ENCODE measurements around the gene TMEM240. TPM values are rescaled to one million over a fixed set of nuclear protein-coding genes. Genes with fewer than 3 reads are reported as not detected.
"Not testable (repeated sequence)": the region's sequence is repeated elsewhere in the genome, so short reads cannot be mapped to it uniquely, and the experiment has no call there.

The TMEM240 gene
- total RNA-seq, 2 donors from 2014 or later: 11.1 TPM

GRCh38 chr1:1489231-1489630 is 51.2 kb downstream of the TMEM240 start:
- DNase-seq (ENCODE audit: low spot score): no peak
- ATAC-seq (ENCODE audit: insufficient number of reproducible peaks, low FRiP score, low read depth): no peak
- Histone ChIP-seq H3K4me3 (no peak overlapping the region), H3K36me3 (peaks cover 52% of the 10 kb centered on the region), H3K27ac (no peak overlapping the region), H3K27me3 (replicated peaks; ENCODE audit: insufficient read depth) (no peaks in the 10 kb centered on the region), H3K4me1 (ENCODE audit: control insufficient read depth in 1 of 2, low read depth in 2 of 2) (no peaks in the 10 kb centered on the region), H3K9me3 (no peaks in the 10 kb centered on the region)
- no peak for TF ChIP-seq CTCF (IDR thresholded peaks at IDR 0.05)

- Histone ChIP-seq H3K9me3 (no peaks in the 10 kb centered on the region), H3K27me3 (replicated peaks; ENCODE audit: insufficient read depth) (no peaks in the 10 kb centered on the region), H3K36me3 (peaks cover 62% of the 10 kb centered on the region), H3K27ac (no peak overlapping the region), H3K4me1 (ENCODE audit: control insufficient read depth in 1 of 2, low read depth in 2 of 2) (no peaks in the 10 kb centered on the region), H3K4me3 (no peak overlapping the region)
- ATAC-seq (ENCODE audit: insufficient number of reproducible peaks, low FRiP score, low read depth) (no peak), DNase-seq (ENCODE audit: low spot score) (no peak)
- TF ChIP-seq CTCF (IDR thresholded peaks at IDR 0.05): no peak
These were observed 52.7 kb downstream of the TMEM240 start for GRCh38 chr1:1487701-1488100.

GRCh38 chr1:1485755-1486317 is 54.6 kb downstream of the TMEM240 start:
- ATAC-seq (ENCODE audit: insufficient number of reproducible peaks, low FRiP score, low read depth); H3K9me3 ChIP-seq; H3K27ac ChIP-seq; DNase-seq (ENCODE audit: low spot score); H3K4me3 ChIP-seq; H3K4me1 ChIP-seq (ENCODE audit: control insufficient read depth in 1 of 2, low read depth in 2 of 2); H3K27me3 ChIP-seq (replicated peaks; ENCODE audit: insufficient read depth): not testable (repeated sequence)
- peaks cover 52% of the 10 kb centered on the region for H3K36me3 ChIP-seq

GRCh38 chr1:1484976-1485750 is 55.3 kb downstream of the TMEM240 start:
- H3K36me3 ChIP-seq: peaks cover 47% of the 10 kb centered on the region
- not testable (repeated sequence) for H3K4me1 ChIP-seq (ENCODE audit: control insufficient read depth in 1 of 2, low read depth in 2 of 2); H3K27me3 ChIP-seq (replicated peaks; ENCODE audit: insufficient read depth); H3K4me3 ChIP-seq; H3K27ac ChIP-seq; DNase-seq (ENCODE audit: low spot score); ATAC-seq (ENCODE audit: insufficient number of reproducible peaks, low FRiP score, low read depth); H3K9me3 ChIP-seq

Other genes with a start within 250 kb of the TMEM240 start
- gene ACAP3, start 232.7 kb downstream of the TMEM240 start, total RNA-seq: 100 to 1,000 TPM in 1 of 2 donors, 10 to 100 TPM in 1; 41.6 to 121 TPM
- 10 to 100 TPM; 22.1 to 22.6 TPM for gene PUSL1, start 232.0 kb downstream of the TMEM240 start, total RNA-seq
- 100 to 1,000 TPM; 192 to 195 TPM for gene INTS11, start 216.0 kb downstream of the TMEM240 start, total RNA-seq
- gene CPTP, start 215.8 kb downstream of the TMEM240 start, total RNA-seq: 10 to 100 TPM; 16.4 to 26.3 TPM
- gene TAS1R3, start 209.3 kb downstream of the TMEM240 start, total RNA-seq: under 1 TPM in 1 of 2 donors, not detected in 1; 0.14 TPM
- 100 to 1,000 TPM in 1 of 2 donors, 10 to 100 TPM in 1; 66.2 to 101 TPM for gene DVL1, start 191.2 kb downstream of the TMEM240 start, total RNA-seq
- gene MXRA8, start 182.1 kb downstream of the TMEM240 start, total RNA-seq: 100 to 1,000 TPM; 239 to 326 TPM
- 10 to 100 TPM; 43.5 to 94.5 TPM for gene AURKAIP1, start 165.4 kb downstream of the TMEM240 start, total RNA-seq
- gene CCNL2, start 141.3 kb downstream of the TMEM240 start, total RNA-seq: 100 to 1,000 TPM; 214 to 313 TPM
- gene MRPL20, start 133.3 kb downstream of the TMEM240 start, total RNA-seq: 100 to 1,000 TPM in 1 of 2 donors, 10 to 100 TPM in 1; 96.9 to 121 TPM
- gene ANKRD65, start 119.3 kb downstream of the TMEM240 start, total RNA-seq: under 1 TPM in 1 of 2 donors, not detected in 1; 0.68 TPM
- 10 to 100 TPM; 21.7 to 23.6 TPM for gene VWA1, start 104.9 kb downstream of the TMEM240 start, total RNA-seq
- gene ATAD3C, start 90.9 kb downstream of the TMEM240 start, total RNA-seq: under 1 TPM in 1 of 2 donors, not detected in 1; 0.27 TPM
- gene ATAD3B, start 68.9 kb downstream of the TMEM240 start, total RNA-seq: 10 to 100 TPM; 15.4 to 30.9 TPM
- 10 to 100 TPM; 16.7 to 17.6 TPM for gene ATAD3A, start 28.5 kb downstream of the TMEM240 start, total RNA-seq
- 10 to 100 TPM; 80.4 to 90.2 TPM for gene SSU72, start 34.2 kb upstream of the TMEM240 start, total RNA-seq
- 1 to 10 TPM in 1 of 2 donors, under 1 TPM in 1; 0.54 to 2.7 TPM for gene FNDC10, start 59.5 kb upstream of the TMEM240 start, total RNA-seq
- 100 to 1,000 TPM in 1 of 2 donors, 10 to 100 TPM in 1; 48.6 to 102 TPM for gene MIB2, start 74.9 kb upstream of the TMEM240 start, total RNA-seq
- gene MMP23B, start 91.5 kb upstream of the TMEM240 start, total RNA-seq: 100 to 1,000 TPM in 1 of 2 donors, 10 to 100 TPM in 1; 87.2 to 201 TPM
- 10 to 100 TPM; 17.7 to 19.1 TPM for gene CDK11B, start 118.4 kb upstream of the TMEM240 start, total RNA-seq
- gene SLC35E2B, start 152.2 kb upstream of the TMEM240 start, total RNA-seq: 10 to 100 TPM; 37.2 to 48.3 TPM
- gene CDK11A, start 183.7 kb upstream of the TMEM240 start, total RNA-seq: 10 to 100 TPM; 56.3 to 56.7 TPM
- 100 to 1,000 TPM in 1 of 2 donors, 10 to 100 TPM in 1; 91.9 to 110 TPM for gene NADK, start 237.8 kb upstream of the TMEM240 start, total RNA-seq

Data from thoracic aorta (tissue), 2 donors.